AG04449 (cell line): ENCODE measurements around the gene SIPA1L3.

Source experiments
- CTCF ChIA-PET: fragments of 350-600 bp; formaldehyde crosslinking; extraction: SDS; loops from one replicate; lab custom pipeline; 2021; ENCODE audit warnings: antibody characterized with exemption; lab: Yijun Ruan, JAX
- POLR2A ChIA-PET: fragments of 400-600, 350-600 bp; formaldehyde crosslinking; extraction: SDS; loops from one replicate; lab custom pipeline; 2020; ENCODE audit warnings: antibody characterized with exemption, inconsistent platforms; lab: Yijun Ruan, JAX
- DNase-seq: peaks from one replicate; pipeline ENCODE4 v3.0.0-alpha.2; 2010; ENCODE audit warnings: low read depth, low spot score
- H3K4me3 ChIP-seq: 2 replicates; pipeline ENCODE4 v1.5.1; 2011; ENCODE audit warnings: low read depth, mild to moderate bottlenecking, control low read depth, low read length
- CTCF ChIP-seq: IDR thresholded peaks from one replicate; pipeline ENCODE4 v1.5.1; 2011; ENCODE audit warnings: mild to moderate bottlenecking, moderate library complexity, low read length, control low read depth, inconsistent platforms; ENCODE audit not compliant: insufficient read depth; ENCODE audit errors: missing control alignments

The SIPA1L3 gene

GRCh38 chr19:38115271-38115802, 208.3 kb downstream of the SIPA1L3 start:
- POLR2A ChIA-PET: no interaction called here
- H3K4me3 ChIP-seq: no peak overlapping the region
- CTCF ChIA-PET: interaction anchor here (1.4 to 2.7 kb wide), 6 partner anchors 16 to 213 kb away, joined by 4 to 18 read pairs (median 6); no protein-coding TSS in a partner anchor
- no peak for TF ChIP-seq CTCF
- DNase-seq: no peak

GRCh38 chr19:38118176-38118575, 211.2 kb downstream of the SIPA1L3 start:
- DNase-seq: no peak
- POLR2A ChIA-PET: no interaction called here
- no peak for TF ChIP-seq CTCF
- CTCF ChIA-PET: interaction anchor here (1.4 to 2.5 kb wide), 2 partner anchors 20 to 215 kb away, joined by 3 to 9 read pairs; no protein-coding TSS in a partner anchor
- no peak overlapping the region for H3K4me3 ChIP-seq

GRCh38 chr19:38120471-38121025, 213.5 kb downstream of the SIPA1L3 start:
- ChIA-PET POLR2A (no interaction called here), CTCF (interaction anchor here (1.3 to 3.4 kb wide), 3 partner anchors 14 to 218 kb away, joined by 4 to 13 read pairs (median 7); no protein-coding TSS in a partner anchor)
- no peak overlapping the region for H3K4me3 ChIP-seq
- DNase-seq: no peak
- TF ChIP-seq CTCF: no peak

GRCh38 chr19:38122402-38123093, 215.5 kb downstream of the SIPA1L3 start:
- DNase-seq: no peak
- H3K4me3 ChIP-seq: no peak overlapping the region
- CTCF ChIA-PET: interaction anchor here (0.9 to 3.4 kb wide), 2 partner anchors 12 to 220 kb away, joined by 4 to 13 read pairs; no protein-coding TSS in a partner anchor
- no peak for TF ChIP-seq CTCF
- POLR2A ChIA-PET: no interaction called here

GRCh38 chr19:38125238-38125637, 218.2 kb downstream of the SIPA1L3 start:
- CTCF ChIA-PET: no interaction called here
- no peak for DNase-seq
- TF ChIP-seq CTCF: no peak
- POLR2A ChIA-PET: no interaction called here
- H3K4me3 ChIP-seq: no peak overlapping the region

- no peak for DNase-seq
- TF ChIP-seq CTCF: no peak
- POLR2A ChIA-PET: no interaction called here
- no peak overlapping the region for H3K4me3 ChIP-seq
- CTCF ChIA-PET: interaction anchor here (1.0 to 1.8 kb wide), 3 partner anchors 12 to 231 kb away, joined by 3 to 6 read pairs (median 5); no protein-coding TSS in a partner anchor
Measured at GRCh38 chr19:38130399-38130798, 223.4 kb downstream of the SIPA1L3 start.
